Measurements from ENCODE around the gene EMSY. TPM values are rescaled to one million over a fixed set of nuclear protein-coding genes. Genes with fewer than 3 reads are reported as not detected.

EMSY gene
- polyA plus RNA-seq, 1 donor from 2014 or later: 25.0 TPM

GRCh38 chr11:76559346-76559745 lies 114.5 kb downstream of the EMSY start:
- no peak overlapping the region for H3K4me3 ChIP-seq (ENCODE audit: low read length)
- H3K79me2 ChIP-seq (replicated peaks; ENCODE audit: insufficient read depth, low read length): no peaks in the 10 kb centered on the region
- H4K20me1 ChIP-seq (ENCODE audit: insufficient read depth): no peaks in the 10 kb centered on the region
- H3K9me3 ChIP-seq (ENCODE audit: low read length): no peaks in the 10 kb centered on the region
- H3K36me3 ChIP-seq (ENCODE audit: insufficient read depth, low read length): no peaks in the 10 kb centered on the region
- no peaks in the 10 kb centered on the region for H3K27me3 ChIP-seq (ENCODE audit: insufficient read depth, low read depth, low read length)
- H2AFZ ChIP-seq (ENCODE audit: low read depth, low read length): no peak overlapping the region
- TF ChIP-seq REST (IDR thresholded peaks at IDR 0.05; ENCODE audit: borderline replicate concordance): no peak
- TF ChIP-seq MXI1 (conservative IDR thresholded peaks at IDR 0.05; ENCODE audit: poor library complexity, severe bottlenecking): no peak
- TF ChIP-seq TAF1 (IDR thresholded peaks at IDR 0.05; ENCODE audit: low read depth): no peak
- TF ChIP-seq CTCF (IDR thresholded peaks at IDR 0.05; ENCODE audit: poor library complexity, severe bottlenecking): no peak
- TF ChIP-seq POLR2AphosphoS5 (IDR thresholded peaks at IDR 0.05): no peak
- no peak for TF ChIP-seq RAD21 (conservative IDR thresholded peaks at IDR 0.05)
- no peak for TF ChIP-seq SMC3 (conservative IDR thresholded peaks at IDR 0.05; ENCODE audit: poor library complexity)
- no peak for TF ChIP-seq EP300 (conservative IDR thresholded peaks at IDR 0.05; ENCODE audit: poor library complexity, severe bottlenecking)
- no peak for TF ChIP-seq EZH2 (IDR thresholded peaks at IDR 0.05; ENCODE audit: borderline replicate concordance, insufficient read depth, low read length, poor library complexity, severe bottlenecking)
- no peak overlapping the region for H3K9ac ChIP-seq (ENCODE audit: low read length)
- no peaks in the 10 kb centered on the region for H3K9me2 ChIP-seq (ENCODE audit: insufficient read depth, low read length)
- H3K27ac ChIP-seq (ENCODE audit: low read length): no peak overlapping the region
- H3F3A ChIP-seq (ENCODE audit: insufficient read depth, low read length, poor library complexity, severe bottlenecking): no peaks in the 10 kb centered on the region
- H3K4me2 ChIP-seq (ENCODE audit: low read length): no peak overlapping the region

GRCh38 chr11:76560219-76560618 lies 115.4 kb downstream of the EMSY start:
- no peaks in the 10 kb centered on the region for H3K27me3 ChIP-seq (ENCODE audit: insufficient read depth, low read depth, low read length)
- no peak overlapping the region for H3K4me3 ChIP-seq (ENCODE audit: low read length)
- H3K27ac ChIP-seq (ENCODE audit: low read length): no peak overlapping the region
- H4K20me1 ChIP-seq (ENCODE audit: insufficient read depth): no peaks in the 10 kb centered on the region
- H3K36me3 ChIP-seq (ENCODE audit: insufficient read depth, low read length): no peaks in the 10 kb centered on the region
- H3K9ac ChIP-seq (ENCODE audit: low read length): no peak overlapping the region
- TF ChIP-seq MXI1 (conservative IDR thresholded peaks at IDR 0.05; ENCODE audit: poor library complexity, severe bottlenecking): no peak
- no peak for TF ChIP-seq POLR2AphosphoS5 (IDR thresholded peaks at IDR 0.05)
- no peak for TF ChIP-seq RAD21 (conservative IDR thresholded peaks at IDR 0.05)
- no peak for TF ChIP-seq REST (IDR thresholded peaks at IDR 0.05; ENCODE audit: borderline replicate concordance)
- TF ChIP-seq EZH2 (IDR thresholded peaks at IDR 0.05; ENCODE audit: borderline replicate concordance, insufficient read depth, low read length, poor library complexity, severe bottlenecking): no peak
- no peak for TF ChIP-seq SMC3 (conservative IDR thresholded peaks at IDR 0.05; ENCODE audit: poor library complexity)
- TF ChIP-seq EP300 (conservative IDR thresholded peaks at IDR 0.05; ENCODE audit: poor library complexity, severe bottlenecking): no peak
- no peak for TF ChIP-seq TAF1 (IDR thresholded peaks at IDR 0.05; ENCODE audit: low read depth)
- TF ChIP-seq CTCF (IDR thresholded peaks at IDR 0.05; ENCODE audit: poor library complexity, severe bottlenecking): no peak
- H3K79me2 ChIP-seq (replicated peaks; ENCODE audit: insufficient read depth, low read length): no peaks in the 10 kb centered on the region
- no peaks in the 10 kb centered on the region for H3K9me3 ChIP-seq (ENCODE audit: low read length)
- H3K9me2 ChIP-seq (ENCODE audit: insufficient read depth, low read length): no peaks in the 10 kb centered on the region
- no peak overlapping the region for H3K4me2 ChIP-seq (ENCODE audit: low read length)
- no peaks in the 10 kb centered on the region for H3F3A ChIP-seq (ENCODE audit: insufficient read depth, low read length, poor library complexity, severe bottlenecking)
- H2AFZ ChIP-seq (ENCODE audit: low read depth, low read length): no peak overlapping the region
